Measurements from ENCODE around the gene RSAD1. TPM values are rescaled to one million over a fixed set of nuclear protein-coding genes. Genes with fewer than 3 reads are reported as not detected.

Gene RSAD1
- total RNA-seq (ENCODE audit: insufficient read depth, low replicate concordance) = 42.4 TPM

DNA sequence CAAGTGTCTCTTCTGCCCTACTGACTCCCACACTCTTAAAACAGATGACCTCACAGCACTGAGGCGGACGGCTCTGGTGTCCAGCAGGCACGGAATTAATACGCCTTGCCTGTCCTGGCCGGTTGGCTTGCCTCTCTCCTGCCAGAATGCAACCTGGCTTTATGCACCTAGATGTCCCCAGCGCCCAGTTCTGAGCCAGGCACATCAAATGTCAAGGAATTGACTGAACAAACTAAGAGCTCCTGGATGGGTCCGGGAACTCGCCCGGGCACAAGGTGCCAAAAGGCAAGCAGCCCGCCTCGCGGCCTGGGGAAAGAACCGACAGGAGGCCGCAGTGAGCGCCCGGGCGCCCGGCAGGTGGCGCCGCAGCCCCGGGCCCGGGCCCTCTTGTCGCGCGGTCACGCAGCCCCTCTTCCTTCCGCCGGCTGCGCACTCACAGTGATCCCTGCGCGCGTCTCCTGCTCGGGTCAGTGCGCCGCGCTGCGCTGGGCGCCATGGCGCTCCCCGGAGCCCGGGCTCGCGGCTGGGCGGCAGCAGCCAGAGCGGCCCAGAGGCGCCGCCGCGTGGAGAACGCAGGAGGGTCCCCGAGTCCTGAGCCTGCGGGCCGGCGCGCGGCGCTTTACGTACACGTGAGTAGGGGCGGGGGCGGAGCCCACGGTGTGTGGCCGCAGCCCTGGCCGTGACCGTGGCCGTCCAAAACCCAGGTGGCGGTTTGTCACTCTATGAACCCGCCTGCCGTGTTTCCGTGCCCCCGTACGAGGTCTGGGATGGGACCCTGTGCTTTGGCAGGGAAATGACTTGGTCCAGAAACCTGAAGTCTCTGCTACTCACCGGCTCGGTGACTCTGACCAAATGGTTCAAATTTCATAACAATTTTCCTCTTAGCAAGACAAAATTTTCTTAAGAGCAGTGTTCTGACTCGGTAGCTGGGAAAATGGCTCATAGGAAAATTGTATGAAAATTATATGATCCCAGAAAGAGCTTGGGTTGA lies at the start of gene RSAD1:
Gene RSAD1, plus strand, starts transcription at position 470 of the 991 bp plus-strand sequence. Its CDS starts 25 bp downstream, at position 495.
- peak; percentile 92 for DNase-seq (ENCODE audit: low spot score)

GRCh38 chr17:50429793-50430192 lies 48.9 kb upstream of the RSAD1 start:
- DNase-seq (ENCODE audit: low spot score) = no peak

DNA sequence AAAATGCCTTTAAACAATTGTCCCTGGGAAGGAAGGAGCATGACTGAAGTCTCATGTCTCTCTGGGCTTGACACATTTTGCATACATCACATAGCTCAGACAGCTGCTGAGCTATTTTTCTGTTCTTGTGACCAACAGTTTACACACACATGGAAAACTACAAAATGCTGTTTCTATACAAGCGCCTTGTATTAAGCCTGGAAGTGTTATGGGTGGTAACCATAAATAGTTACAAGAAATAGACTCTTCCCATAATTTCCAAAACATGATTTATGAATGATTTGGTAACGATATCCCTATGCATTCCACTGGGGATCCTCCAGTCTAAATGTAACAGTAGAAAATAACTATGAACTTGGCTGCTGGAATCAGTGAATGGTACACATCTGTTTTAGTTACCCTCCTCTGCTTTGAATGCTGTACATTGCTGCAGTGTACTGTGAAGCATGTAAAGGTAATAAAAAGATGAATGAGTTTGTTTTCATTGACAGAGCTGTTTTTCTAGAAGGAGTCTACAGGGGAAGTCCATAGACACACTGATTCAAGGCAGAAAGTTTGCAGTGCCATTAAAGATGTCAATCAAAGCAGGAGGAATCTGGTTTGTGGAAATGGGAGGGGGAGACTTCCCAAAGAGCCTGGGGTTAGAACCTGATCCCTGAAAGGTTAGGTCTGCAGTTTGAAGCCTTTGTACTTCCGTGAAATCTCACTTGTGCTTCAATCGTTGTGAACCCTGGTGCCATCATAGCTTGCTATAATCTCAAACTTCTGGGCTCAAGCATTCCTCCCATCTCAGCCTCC lies 47.6 kb upstream of the RSAD1 start:
- DNase-seq (ENCODE audit: low spot score) = no peak

- DNase-seq (ENCODE audit: low spot score) = no peak
Measured at GRCh38 chr17:50432125-50432762, 46.4 kb upstream of the RSAD1 start.

GRCh38 chr17:50437409-50437808 lies 41.3 kb upstream of the RSAD1 start:
- DNase-seq (ENCODE audit: low spot score) = no peak

DNA sequence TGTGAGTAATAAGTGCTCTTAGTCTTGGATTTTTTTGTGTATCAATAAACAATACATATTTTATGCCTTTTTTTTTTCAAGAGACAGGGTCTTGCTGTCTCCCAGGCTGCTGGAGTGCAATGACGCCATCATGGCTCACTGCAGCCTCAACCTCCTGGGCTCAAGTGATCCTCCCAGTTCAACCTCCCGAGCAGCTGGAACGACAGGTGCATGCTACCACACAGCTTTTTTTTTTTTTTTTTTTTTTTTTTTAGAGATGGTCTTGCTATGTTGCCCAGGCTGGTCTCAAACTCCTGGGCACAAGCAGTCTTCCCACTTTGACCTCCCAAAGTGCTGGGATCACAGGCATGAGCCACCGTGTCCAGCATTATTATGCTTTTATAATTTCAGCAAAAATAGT lies 39.7 kb upstream of the RSAD1 start:
- no peak for DNase-seq (ENCODE audit: low spot score)

GRCh38 chr17:50440172-50440837 lies 38.4 kb upstream of the RSAD1 start:
- DNase-seq (ENCODE audit: low spot score) = no peak

DNA sequence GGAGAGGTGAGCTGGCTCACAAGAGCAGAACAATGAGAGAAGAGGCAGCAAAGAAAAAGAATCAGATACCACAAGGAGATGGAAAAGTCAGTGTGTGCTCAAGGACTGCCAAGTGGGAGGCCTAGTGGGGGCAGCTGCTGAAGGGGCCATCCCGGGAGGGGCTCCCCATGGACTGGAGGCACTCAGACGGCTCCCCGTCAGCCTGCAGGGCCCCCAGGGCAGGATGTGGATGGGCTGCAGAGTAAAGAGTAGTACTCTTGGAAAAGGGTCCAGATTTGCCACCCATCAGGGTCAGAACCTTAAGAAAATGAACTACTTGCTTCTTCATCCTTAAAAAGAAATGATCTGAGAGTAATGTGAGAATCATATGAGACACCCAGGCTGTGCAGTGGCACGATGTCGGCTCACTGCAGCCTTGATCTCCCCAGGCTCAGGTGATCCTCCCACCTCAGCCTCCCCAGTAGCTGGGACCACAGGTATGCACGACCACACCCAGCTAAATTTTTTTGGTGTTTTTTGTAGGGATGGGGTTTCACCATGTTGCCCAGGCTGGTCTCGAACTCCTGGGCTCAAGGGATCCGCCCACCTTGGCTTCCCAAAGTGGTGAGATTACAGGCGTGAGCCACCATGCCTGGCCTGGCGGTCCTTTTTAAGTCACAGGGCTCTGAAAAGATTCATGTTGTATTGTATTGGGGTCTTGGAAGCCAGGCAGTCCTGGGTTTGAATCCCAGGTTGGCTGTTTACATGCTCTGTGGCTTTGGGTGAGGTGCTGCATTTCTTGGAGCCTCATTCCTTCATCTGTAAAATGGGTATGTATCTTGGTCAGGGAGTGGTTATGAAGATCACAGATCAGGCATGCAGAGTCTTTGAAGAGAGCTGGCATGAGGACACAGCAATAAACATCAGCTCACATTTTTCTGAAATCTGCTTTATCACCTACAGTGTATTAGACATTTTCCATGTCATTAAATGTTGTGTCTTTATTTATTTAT lies 37.5 kb upstream of the RSAD1 start:
- DNase-seq (ENCODE audit: low spot score) = no peak

DNA sequence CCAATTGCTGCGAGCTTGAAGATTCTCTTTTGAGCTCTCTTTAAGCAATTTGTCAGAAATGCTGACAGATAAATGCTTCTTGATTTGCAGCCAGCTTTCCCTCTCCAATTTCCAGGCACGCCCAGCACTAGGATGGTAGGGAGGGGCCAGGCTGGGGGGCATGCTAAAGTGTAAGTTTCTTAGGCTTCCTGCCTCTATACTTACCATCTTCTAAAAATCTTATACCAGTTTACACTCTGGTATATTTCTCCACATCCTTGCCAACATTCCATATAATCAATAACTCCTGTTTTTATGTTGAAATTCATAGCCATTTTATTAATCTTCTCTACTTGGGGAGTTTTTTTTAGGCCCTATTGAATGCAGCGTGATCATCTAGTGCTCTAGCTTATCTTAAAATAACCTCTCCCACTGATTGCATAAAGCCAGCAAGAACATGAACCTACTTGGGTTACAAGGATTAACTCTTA lies 35.1 kb upstream of the RSAD1 start:
- DNase-seq (ENCODE audit: low spot score) = peak; percentile 87

DNA sequence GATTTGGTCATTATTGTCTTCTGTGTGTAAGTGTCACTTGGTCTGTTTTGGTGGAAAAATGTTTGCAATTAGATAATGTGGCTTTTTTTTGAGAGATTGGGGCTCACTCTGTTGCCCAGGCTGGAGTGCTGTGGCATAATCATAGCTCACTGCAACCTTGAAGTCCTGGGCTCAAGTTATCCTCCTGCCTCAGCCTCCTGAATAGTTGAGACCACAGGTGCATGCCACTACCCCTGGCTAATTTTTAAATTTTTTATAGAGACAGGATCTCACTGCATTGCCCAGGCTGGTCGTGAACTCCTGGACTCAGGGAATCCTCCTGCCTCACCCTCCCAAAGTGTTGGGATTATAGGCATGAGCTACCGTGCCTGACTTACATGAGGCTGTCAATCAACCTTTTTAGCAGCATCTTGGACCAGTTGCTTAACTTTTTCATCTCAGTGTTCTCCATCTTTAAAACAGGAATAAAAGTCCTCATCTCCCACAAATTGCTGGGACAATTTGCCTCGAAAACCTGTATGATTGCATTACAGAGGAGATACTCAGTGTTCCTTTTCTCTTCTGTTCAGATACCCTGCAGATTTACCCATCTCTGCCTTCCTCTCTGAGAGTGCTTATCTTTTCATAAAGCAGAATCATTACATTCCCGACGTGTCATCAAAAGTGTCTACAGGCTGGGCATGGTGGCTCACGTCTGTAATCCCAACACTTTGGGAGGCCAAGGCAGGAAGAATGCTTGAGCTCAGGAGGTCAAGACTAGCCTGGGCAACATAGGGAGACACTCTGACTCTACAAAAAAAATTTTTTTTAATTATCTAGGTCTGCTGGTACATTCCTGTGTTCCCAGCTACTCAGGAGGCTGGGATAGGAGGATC lies 33.6 kb upstream of the RSAD1 start:
- no peak for DNase-seq (ENCODE audit: low spot score)

GRCh38 chr17:50445730-50446325 lies 32.8 kb upstream of the RSAD1 start:
- DNase-seq (ENCODE audit: low spot score) = no peak

DNA sequence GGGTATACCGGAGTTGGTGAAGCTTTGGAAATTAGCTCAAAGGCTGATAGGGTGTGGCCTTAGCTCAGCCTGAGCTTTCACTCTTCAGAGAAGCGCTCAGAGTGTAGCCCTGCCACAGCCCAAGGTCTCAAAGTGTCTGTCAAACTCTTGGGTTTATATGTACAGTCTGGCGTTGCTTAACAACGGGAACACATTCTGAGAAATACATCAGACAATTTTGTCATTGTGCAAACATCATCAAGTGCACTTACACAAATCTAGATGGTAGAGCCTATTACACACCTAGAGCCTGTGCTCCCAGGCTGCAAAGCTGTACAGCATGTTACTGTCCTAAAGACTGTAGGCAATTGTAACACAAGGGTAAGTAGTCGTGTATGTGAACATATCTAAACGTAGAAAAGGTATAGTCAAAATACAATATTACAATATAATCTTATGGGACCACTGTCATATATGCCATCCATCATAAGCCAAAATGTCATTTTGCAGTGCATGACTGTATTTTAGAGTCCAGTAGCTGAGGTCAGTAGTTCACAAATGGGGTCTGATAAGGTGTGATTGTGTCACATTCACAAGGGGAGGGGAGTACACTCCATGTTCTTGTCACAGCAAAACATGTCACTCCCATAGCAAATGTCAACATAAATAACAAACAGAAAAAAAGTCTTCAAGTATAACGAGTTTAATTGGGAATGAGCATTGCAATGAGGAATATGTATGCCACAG lies 30.6 kb upstream of the RSAD1 start:
- DNase-seq (ENCODE audit: low spot score) = no peak

- DNase-seq (ENCODE audit: low spot score) = no peak
Measured at GRCh38 chr17:50448643-50449042, 30.0 kb upstream of the RSAD1 start.

DNA sequence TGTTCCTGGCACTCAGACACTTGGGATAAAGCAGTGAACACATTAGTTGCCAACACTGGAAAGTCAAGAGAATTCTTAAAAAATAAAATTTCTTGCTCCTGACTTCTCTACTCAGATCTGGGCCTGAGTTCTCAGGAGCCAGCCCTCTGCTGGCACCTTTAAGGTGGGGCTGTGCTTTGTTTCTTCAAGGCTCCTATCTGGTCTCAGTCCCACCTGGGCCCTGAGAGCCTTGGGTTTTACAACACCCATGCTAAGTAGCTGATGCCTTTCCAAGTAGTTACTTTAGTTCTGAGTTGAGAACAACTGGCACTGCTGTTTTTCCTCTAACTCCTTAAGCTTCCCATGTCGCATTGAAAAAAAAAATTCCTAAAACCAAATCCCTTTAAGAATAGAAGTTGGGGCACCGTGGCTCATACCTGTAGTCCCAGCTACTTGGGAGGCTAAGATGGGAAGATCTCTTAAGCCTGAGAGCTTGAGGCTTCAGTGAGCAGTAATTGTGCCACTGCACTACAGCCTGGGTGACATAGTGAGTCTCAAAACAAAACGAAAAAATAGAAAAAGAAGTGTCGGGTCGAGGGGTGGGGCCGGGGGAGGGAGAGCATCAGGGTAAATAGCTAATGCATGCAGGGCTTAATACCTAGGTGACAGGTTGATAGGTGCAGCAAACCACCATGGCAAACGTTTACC lies 26.6 kb upstream of the RSAD1 start:
- no peak for DNase-seq (ENCODE audit: low spot score)

- DNase-seq (ENCODE audit: low spot score) = no peak
Measured at GRCh38 chr17:50452630-50453300, 25.9 kb upstream of the RSAD1 start.

DNA sequence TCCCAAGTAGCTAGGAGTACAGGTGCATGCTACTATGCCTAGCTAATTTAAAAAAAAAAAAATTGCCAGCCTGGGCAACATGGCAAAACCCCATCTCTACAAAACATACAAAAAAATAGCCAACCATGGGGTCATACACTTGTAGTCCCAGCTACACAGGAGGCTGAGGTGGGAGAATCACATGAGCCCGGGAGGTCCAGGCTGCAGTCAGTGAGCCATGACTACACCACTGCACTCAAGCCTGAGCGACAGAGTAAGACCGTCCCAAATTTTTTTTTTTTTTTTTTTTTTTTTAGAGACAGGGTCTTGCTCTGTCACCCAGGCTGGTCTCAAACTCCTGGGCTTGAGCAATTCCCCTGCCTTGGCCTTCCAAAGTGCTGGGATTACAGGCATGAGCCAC lies 24.8 kb upstream of the RSAD1 start:
- DNase-seq (ENCODE audit: low spot score) = no peak

GRCh38 chr17:50457621-50458020 lies 21.0 kb upstream of the RSAD1 start:
- DNase-seq (ENCODE audit: low spot score) = no peak

All from umbilical cord (tissue), 2 donors.